CD4-positive, alpha-beta T cell (primary cell): ENCODE measurements around the gene SNORC. TPM values are rescaled to one million over a fixed set of nuclear protein-coding genes. Genes with fewer than 3 reads are reported as not detected.

Experiments
- ATAC-seq: fragments of 200-7000 bp; cut with Tn5 transposase; one replicate; pipeline ENCODE4 v1.10.0; 2022; ENCODE audit warnings: mild to moderate bottlenecking; ENCODE audit not compliant: poor library complexity
- CTCF ChIA-PET: fragments of 350-600 bp; sonication (Branson Sonifier 250); formaldehyde crosslinking; loops from one replicate; lab custom pipeline; 2021; ENCODE audit warnings: antibody characterized with exemption, inconsistent platforms; lab: Charles Lee
- POLR2A ChIA-PET: fragments of 350-600 bp; sonication (Branson Sonifier 250); formaldehyde crosslinking; loops from one replicate; lab custom pipeline; 2021; ENCODE audit warnings: antibody characterized with exemption, inconsistent platforms; lab: Charles Lee
- DNase-seq, 14 experiments: peaks; one replicate each; pipeline ENCODE4 v3.0.0-alpha.2; 2013 to 2020; ENCODE audit warnings: mixed read lengths in 2 of 14
- H3K27ac ChIP-seq, 2 donors: one replicate each; pipeline versions ENCODE4 v1.5.1 to v1.7.0; 2013; ENCODE audit warnings: low read length in 2 of 2, low read depth in 1 of 2, mild to moderate bottlenecking in 1 of 2
- H3K27me3 ChIP-seq, 2 experiments: 1 replicate in 1 of 2; 2 replicates in 1 of 2; pipeline versions ENCODE4 v1.6.1 to v1.7.0; 2013; ENCODE audit warnings: low read length in 2 of 2, control low read depth in 1 of 2, mild to moderate bottlenecking in 1 of 2, moderate library complexity in 1 of 2; ENCODE audit not compliant: insufficient read depth in 2 of 2, control insufficient read depth in 1 of 2
- H3K36me3 ChIP-seq: one replicate; pipeline ENCODE4 v1.6.1; 2013; ENCODE audit warnings: low read length, control low read depth; ENCODE audit not compliant: insufficient read depth
- H3K4me1 ChIP-seq: one replicate; pipeline ENCODE4 v1.6.1; 2013; ENCODE audit warnings: low read length, control low read depth; ENCODE audit not compliant: insufficient read depth
- H3K4me3 ChIP-seq: one replicate; pipeline ENCODE4 v1.5.1; 2013; ENCODE audit warnings: mild to moderate bottlenecking, low read length, moderate library complexity
- H3K9me3 ChIP-seq, 2 experiments: 1 replicate in 1 of 2; 2 replicates in 1 of 2; pipeline versions ENCODE4 v1.6.1 to v1.7.0; 2013; ENCODE audit warnings: low read length in 2 of 2, mild to moderate bottlenecking in 2 of 2, control low read depth in 1 of 2, moderate library complexity in 1 of 2; ENCODE audit not compliant: control insufficient read depth in 1 of 2, insufficient read depth in 1 of 2
- H3K27ac Mint-ChIP-seq: one replicate; pipeline ENCODE4 v1.8.0; 2020; ENCODE audit warnings: mixed read lengths
- H3K27me3 Mint-ChIP-seq: one replicate; pipeline ENCODE4 v1.8.0; 2021; ENCODE audit warnings: mixed read lengths
- H3K36me3 Mint-ChIP-seq: one replicate; pipeline ENCODE4 v1.8.0; 2021; ENCODE audit warnings: low read depth, mixed read lengths
- H3K4me1 Mint-ChIP-seq: one replicate; pipeline ENCODE4 v1.8.0; 2021; ENCODE audit warnings: low read depth, mixed read lengths
- H3K4me3 Mint-ChIP-seq: one replicate; pipeline ENCODE4 v1.8.0; 2020; ENCODE audit warnings: mild to moderate bottlenecking, mixed read lengths
- H3K9me3 Mint-ChIP-seq: one replicate; pipeline ENCODE4 v1.8.0; 2020; ENCODE audit warnings: mixed read lengths
- intact Hi-C, 2 experiments: fragments of 100-400 bp; cut with DNase I in 1 of 2; cut with micrococcal nuclease in 1 of 2; formaldehyde crosslinking; loops; one replicate each; pipeline versions ENCODE4 v1.15.1 to v1.9.0; 2023 to 2025; cut with DNase I, micrococcal nuclease
- total RNA-seq, 174 experiments: library from RNA in 2 of 174; stranded (reverse) in 2 of 174; gene quantifications; one replicate each; pipeline ENCODE4 v1.2.3 and lab custom pipeline; 2021 to 2026
- TF ChIP-seq, protein P1 (sequence below): fragments of 200-600 bp; IDR thresholded peaks from one replicate; pipeline ENCODE4 v1.8.0; 2022; ENCODE audit warnings: antibody characterized with exemption, mild to moderate bottlenecking

Gene SNORC
- total RNA-seq, 2 experiments from 2014 or later, result 1.2 TPM

DNA sequence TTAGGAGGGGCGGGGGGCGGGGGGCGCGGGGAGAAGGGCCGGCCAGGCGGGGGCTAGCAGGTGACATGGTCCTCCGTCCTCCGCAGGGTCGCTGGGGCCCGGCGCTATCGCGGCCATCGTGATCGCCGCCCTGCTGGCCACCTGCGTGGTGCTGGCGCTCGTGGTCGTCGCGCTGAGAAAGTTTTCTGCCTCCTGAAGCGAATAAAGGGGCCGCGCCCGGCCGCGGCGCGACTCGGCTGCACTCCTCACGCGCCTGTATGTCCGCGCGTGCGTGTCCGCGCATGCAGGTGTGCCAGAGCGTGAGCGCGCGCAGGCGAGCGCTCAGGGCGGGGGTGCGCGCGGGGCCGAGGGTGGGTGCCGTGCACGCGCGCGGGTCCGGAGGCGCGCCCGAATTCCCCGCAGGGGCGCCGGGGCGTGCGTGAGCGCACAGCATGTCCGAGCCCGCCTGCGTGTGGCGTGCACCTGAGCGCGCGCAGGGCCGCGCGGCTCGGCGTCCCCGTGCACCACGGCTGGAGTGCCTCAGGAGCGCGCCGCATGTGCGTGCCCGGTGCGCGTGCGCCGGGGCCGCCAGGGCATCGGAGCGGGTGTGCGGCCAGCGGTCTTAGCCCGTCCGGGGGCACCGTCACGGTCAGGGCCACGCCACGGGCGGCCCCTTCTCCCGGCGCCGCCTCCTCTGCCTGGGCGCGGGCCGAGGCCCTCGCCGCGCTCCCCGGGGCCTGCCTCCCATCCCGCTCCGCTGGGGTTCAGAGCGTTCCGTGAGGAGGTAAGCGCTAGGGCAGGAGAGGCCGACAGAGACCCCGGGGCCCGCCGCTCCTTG lies 6.3 kb downstream of the SNORC start:
- no peaks in the 10 kb centered on the region for H3K36me3 ChIP-seq
- DNase-seq (peak in 7 of 14 experiments; percentile 5 to 62 (median 29)), ATAC-seq (peak; percentile 56)
- ChIA-PET POLR2A (no interaction called here), CTCF (no interaction called here)
- H3K9me3 ChIP-seq, result no peaks in the 10 kb centered on the region
- peak overlapping the region; percentile 7 for H3K4me3 ChIP-seq
- H3K4me3 Mint-ChIP-seq, result no peak overlapping the region
- intact Hi-C loops, result no loop called here
- peaks cover 9% of the 10 kb centered on the region for H3K4me1 Mint-ChIP-seq
- TF ChIP-seq, protein P1, sequence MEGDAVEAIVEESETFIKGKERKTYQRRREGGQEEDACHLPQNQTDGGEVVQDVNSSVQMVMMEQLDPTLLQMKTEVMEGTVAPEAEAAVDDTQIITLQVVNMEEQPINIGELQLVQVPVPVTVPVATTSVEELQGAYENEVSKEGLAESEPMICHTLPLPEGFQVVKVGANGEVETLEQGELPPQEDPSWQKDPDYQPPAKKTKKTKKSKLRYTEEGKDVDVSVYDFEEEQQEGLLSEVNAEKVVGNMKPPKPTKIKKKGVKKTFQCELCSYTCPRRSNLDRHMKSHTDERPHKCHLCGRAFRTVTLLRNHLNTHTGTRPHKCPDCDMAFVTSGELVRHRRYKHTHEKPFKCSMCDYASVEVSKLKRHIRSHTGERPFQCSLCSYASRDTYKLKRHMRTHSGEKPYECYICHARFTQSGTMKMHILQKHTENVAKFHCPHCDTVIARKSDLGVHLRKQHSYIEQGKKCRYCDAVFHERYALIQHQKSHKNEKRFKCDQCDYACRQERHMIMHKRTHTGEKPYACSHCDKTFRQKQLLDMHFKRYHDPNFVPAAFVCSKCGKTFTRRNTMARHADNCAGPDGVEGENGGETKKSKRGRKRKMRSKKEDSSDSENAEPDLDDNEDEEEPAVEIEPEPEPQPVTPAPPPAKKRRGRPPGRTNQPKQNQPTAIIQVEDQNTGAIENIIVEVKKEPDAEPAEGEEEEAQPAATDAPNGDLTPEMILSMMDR, result no peak
- no peak overlapping the region for H3K27ac Mint-ChIP-seq
- no peaks in the 10 kb centered on the region for H3K36me3 Mint-ChIP-seq
- peaks cover 9% of the 10 kb centered on the region for H3K4me1 ChIP-seq
- peaks cover 22% of the 10 kb centered on the region for H3K27me3 Mint-ChIP-seq
- H3K9me3 Mint-ChIP-seq, result no peaks in the 10 kb centered on the region
- H3K27me3 ChIP-seq, result peaks cover 15 to 20% of the 10 kb centered on the region in 2 experiments
- H3K27ac ChIP-seq, result no peak overlapping the region

DNA sequence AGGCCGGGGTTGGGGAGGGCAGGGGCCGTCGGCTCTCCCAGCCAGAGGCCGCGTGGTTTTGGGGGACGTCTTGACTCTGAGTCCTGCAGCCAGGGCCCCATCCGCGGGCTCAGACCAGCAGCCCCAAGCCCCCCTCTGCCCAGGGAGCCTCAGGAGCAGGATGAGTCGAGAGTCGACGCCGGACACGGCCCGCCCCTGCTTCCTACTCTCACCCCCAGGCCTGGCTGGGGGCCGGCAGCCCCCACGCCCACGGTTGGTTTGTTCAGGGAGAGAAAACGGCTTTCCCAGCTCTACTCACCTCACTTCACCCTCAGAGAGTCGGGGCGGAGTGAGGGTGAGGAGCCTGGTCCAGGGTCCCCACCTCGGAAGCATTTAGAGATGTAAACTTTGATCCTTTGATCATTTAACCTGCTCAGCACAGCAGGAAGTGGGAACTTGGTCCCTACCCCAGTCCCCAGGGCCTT lies 6.9 kb downstream of the SNORC start:
- no peaks in the 10 kb centered on the region for H3K36me3 Mint-ChIP-seq
- ATAC-seq (no peak), DNase-seq (peak in 1 of 14 experiments; percentile 6)
- Histone ChIP-seq H3K4me1 (peaks cover 9% of the 10 kb centered on the region), H3K27me3 (peaks cover 15 to 20% of the 10 kb centered on the region in 2 experiments), H3K4me3 (no peak overlapping the region), H3K27ac (no peak overlapping the region), H3K36me3 (no peaks in the 10 kb centered on the region), H3K9me3 (no peaks in the 10 kb centered on the region)
- intact Hi-C loops, result no loop called here
- CTCF ChIA-PET, result no interaction called here
- POLR2A ChIA-PET, result no interaction called here
- H3K27me3 Mint-ChIP-seq, result peaks cover 22% of the 10 kb centered on the region
- no peak overlapping the region for H3K27ac Mint-ChIP-seq
- no peaks in the 10 kb centered on the region for H3K9me3 Mint-ChIP-seq
- H3K4me1 Mint-ChIP-seq, result peaks cover 9% of the 10 kb centered on the region
- TF ChIP-seq, protein P1, result no peak
- no peak overlapping the region for H3K4me3 Mint-ChIP-seq

DNA sequence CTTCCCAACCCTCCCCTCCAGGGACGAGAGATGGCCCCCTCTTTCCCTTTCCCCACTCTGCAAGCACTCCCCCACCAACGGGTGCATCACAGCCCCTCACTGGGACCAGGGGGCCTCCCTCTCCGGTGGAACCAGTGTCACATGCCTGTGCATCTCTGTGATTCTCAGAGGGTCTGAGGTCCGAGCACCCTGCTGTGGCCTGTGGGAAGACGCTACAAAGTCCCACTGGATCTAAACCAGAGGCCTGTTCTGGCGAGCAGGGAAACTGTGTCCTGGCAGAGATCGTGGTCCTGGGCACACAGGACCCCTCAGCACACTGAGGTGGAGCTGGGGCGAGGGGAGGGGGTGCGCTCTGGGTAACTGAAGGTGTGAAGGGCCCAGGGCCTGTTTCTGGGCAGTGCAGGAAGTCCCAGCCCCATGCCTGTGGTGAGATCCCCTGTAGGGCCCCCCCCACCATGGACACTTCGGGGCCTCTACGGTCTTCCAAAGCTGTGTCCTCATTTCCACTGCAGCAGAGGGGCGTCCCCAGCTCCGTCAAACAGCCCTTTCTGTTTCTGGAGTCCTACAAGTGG lies 8.0 kb downstream of the SNORC start:
- DNase-seq (no peak), ATAC-seq (no peak)
- intact Hi-C loops, result no loop called here
- H3K4me3 Mint-ChIP-seq, result peak overlapping the region; percentile 75
- H3K4me1 Mint-ChIP-seq, result peaks cover 9% of the 10 kb centered on the region
- TF ChIP-seq, protein P1, result no peak
- no peak overlapping the region for H3K27ac Mint-ChIP-seq
- ChIA-PET POLR2A (no interaction called here), CTCF (no interaction called here)
- H3K36me3 Mint-ChIP-seq, result no peaks in the 10 kb centered on the region
- no peak overlapping the region for H3K27ac ChIP-seq
- peaks cover 15 to 20% of the 10 kb centered on the region in 2 experiments for H3K27me3 ChIP-seq
- no peaks in the 10 kb centered on the region for H3K36me3 ChIP-seq
- peaks cover 22% of the 10 kb centered on the region for H3K27me3 Mint-ChIP-seq
- no peaks in the 10 kb centered on the region for H3K9me3 Mint-ChIP-seq
- no peaks in the 10 kb centered on the region for H3K9me3 ChIP-seq
- no peak overlapping the region for H3K4me3 ChIP-seq
- peaks cover 9% of the 10 kb centered on the region for H3K4me1 ChIP-seq
